Stomach (tissue), 4 donors: ENCODE measurements around the gene TBC1D32.

Experiments used
- POLR2A ChIP-seq, 4 donors: fragments of 450-650 bp; IDR thresholded peaks; one replicate each; pipeline ENCODE4 v1.6.1; 2016; ENCODE audit warnings: antibody characterized with exemption in 4 of 4, control low read depth in 2 of 4, mild to moderate bottlenecking in 1 of 4, moderate library complexity in 1 of 4
- POLR2AphosphoS5 ChIP-seq, 3 donors: sonication (generic); formaldehyde crosslinking; IDR thresholded peaks; one replicate each; pipeline ENCODE4 v1.6.1; 2016; ENCODE audit warnings: antibody characterized with exemption in 3 of 3

GRCh38 chr6:121314381-121315112 is 19.7 kb downstream of the TBC1D32 start:
- no peak for TF ChIP-seq POLR2A (IDR thresholded peaks at IDR 0.05)
- no peak for TF ChIP-seq POLR2AphosphoS5 (IDR thresholded peaks at IDR 0.05)
